Loucy (cell line): ENCODE measurements around the gene IL17RE.
A peak's percentile ranks its signal among the peaks of the same experiment; 100 is the strongest.

Source experiments
- H2AFZ ChIP-seq: fragments of 200-600 bp; sonication (generic); 2 replicates; pipeline ENCODE4 v1.6.0; 2016; ENCODE audit warnings: antibody characterized with exemption, mild to moderate bottlenecking, low read length, moderate library complexity
- H3F3A ChIP-seq: fragments of 200-600 bp; 2 replicates; pipeline ENCODE4 v1.6.0; 2016; ENCODE audit warnings: antibody characterized with exemption, low read depth, mild to moderate bottlenecking
- H3K27me3 ChIP-seq: fragments of 200-600 bp; sonication (generic); 2 replicates; pipeline ENCODE4 v1.6.1; 2014; ENCODE audit warnings: low read length, mild to moderate bottlenecking; ENCODE audit not compliant: insufficient read depth, poor library complexity, severe bottlenecking
- H3K36me3 ChIP-seq: fragments of 200-600 bp; sonication (generic); 2 replicates; pipeline ENCODE4 v1.6.1; 2016; ENCODE audit warnings: low read length; ENCODE audit not compliant: insufficient read depth
- H3K4me1 ChIP-seq: fragments of 200-600 bp; sonication (generic); 2 replicates; pipeline ENCODE4 v1.5.1; 2014; ENCODE audit warnings: low read length, mild to moderate bottlenecking; ENCODE audit not compliant: insufficient read depth, poor library complexity, severe bottlenecking
- H3K4me2 ChIP-seq: fragments of 200-600 bp; sonication (generic); 2 replicates; pipeline ENCODE4 v1.6.0; 2014; ENCODE audit warnings: antibody characterized with exemption, low read length, low read depth, mild to moderate bottlenecking; ENCODE audit not compliant: poor library complexity, severe bottlenecking
- H3K4me3 ChIP-seq: fragments of 200-600 bp; sonication (generic); 2 replicates; pipeline ENCODE4 v1.5.1; 2014; ENCODE audit warnings: low read length, mild to moderate bottlenecking, mixed read lengths; ENCODE audit not compliant: poor library complexity, severe bottlenecking
- H3K79me2 ChIP-seq: fragments of 200-600 bp; sonication (generic); 2 replicates; pipeline ENCODE4 v1.6.1; 2014; ENCODE audit warnings: low read length; ENCODE audit not compliant: insufficient read depth
- H3K9ac ChIP-seq: fragments of 200-600 bp; sonication (generic); 2 replicates; pipeline ENCODE4 v1.6.0; 2014; ENCODE audit warnings: mild to moderate bottlenecking, low read depth, low read length, moderate library complexity; ENCODE audit not compliant: poor library complexity, severe bottlenecking
- H3K9me2 ChIP-seq: fragments of 200-600 bp; sonication (generic); replicated peaks from 2 replicates; pipeline ENCODE4 v1.6.1; 2016; ENCODE audit warnings: low read depth, low read length, mixed read lengths
- H3K9me3 ChIP-seq: fragments of 200-600 bp; sonication (generic); 2 replicates; pipeline ENCODE4 v1.6.1; 2014; ENCODE audit warnings: mild to moderate bottlenecking, antibody characterized with exemption, low read length, low read depth; ENCODE audit not compliant: insufficient read depth
- H4K20me1 ChIP-seq: fragments of 200-600 bp; sonication (generic); 2 replicates; pipeline ENCODE4 v1.6.0; 2014; ENCODE audit warnings: antibody characterized with exemption, low read length, mild to moderate bottlenecking; ENCODE audit not compliant: insufficient read depth, poor library complexity, severe bottlenecking
- CTCF ChIP-seq: fragments of 200-600 bp; sonication (generic); conservative IDR thresholded peaks from 2 replicates; pipeline ENCODE4 v1.5.1; 2014; ENCODE audit warnings: mild to moderate bottlenecking, antibody characterized with exemption, low read length
- EZH2phosphoT487 ChIP-seq: fragments of 200-600 bp; IDR thresholded peaks from 2 replicates; pipeline ENCODE4 v1.6.1; 2018; ENCODE audit warnings: antibody characterized with exemption, mild to moderate bottlenecking, moderate library complexity, borderline replicate concordance

IL17RE gene

GRCh38 chr3:9859530-9860025, 43.1 kb upstream of the IL17RE start:
- Histone ChIP-seq H3K27me3 (no peaks in the 10 kb centered on the region), H3K9ac (no peak overlapping the region)
- TF ChIP-seq CTCF = no peak
- no peak for TF ChIP-seq EZH2phosphoT487

GRCh38 chr3:9861201-9861600, 41.4 kb upstream of the IL17RE start:
- H2AFZ ChIP-seq = peak overlapping the region; percentile 78
- H3K4me1 ChIP-seq = peaks cover 8% of the 10 kb centered on the region
- no peaks in the 10 kb centered on the region for H4K20me1 ChIP-seq
- H3K9me2 ChIP-seq = no peaks in the 10 kb centered on the region
- no peaks in the 10 kb centered on the region for H3K79me2 ChIP-seq
- H3F3A ChIP-seq = no peaks in the 10 kb centered on the region
- no peaks in the 10 kb centered on the region for H3K27me3 ChIP-seq
- peak overlapping the region; percentile 61 for H3K9ac ChIP-seq
- TF ChIP-seq EZH2phosphoT487 (no peak), CTCF (no peak)
- H3K9me3 ChIP-seq = no peaks in the 10 kb centered on the region
- H3K4me3 ChIP-seq = no peak overlapping the region
- H3K36me3 ChIP-seq = no peaks in the 10 kb centered on the region
- peak overlapping the region; percentile 37 for H3K4me2 ChIP-seq

More at GRCh38 chr3:9859530-9860025, 43.1 kb upstream of the IL17RE start:
- Histone ChIP-seq H3K4me2 (no peak overlapping the region), H3K4me3 (no peak overlapping the region), H3K4me1 (peaks cover 8% of the 10 kb centered on the region), H3K9me2 (no peaks in the 10 kb centered on the region), H2AFZ (no peak overlapping the region), H3K36me3 (no peaks in the 10 kb centered on the region), H3K79me2 (no peaks in the 10 kb centered on the region), H3K9me3 (no peaks in the 10 kb centered on the region), H3F3A (no peaks in the 10 kb centered on the region), H4K20me1 (no peaks in the 10 kb centered on the region)

- H4K20me1 ChIP-seq = no peaks in the 10 kb centered on the region
- peak overlapping the region; percentile 78 for H2AFZ ChIP-seq
- no peaks in the 10 kb centered on the region for H3K9me3 ChIP-seq
- peak overlapping the region; percentile 61 for H3K9ac ChIP-seq
- peak overlapping the region; percentile 37 for H3K4me2 ChIP-seq
- TF ChIP-seq EZH2phosphoT487 (no peak), CTCF (no peak)
- H3F3A ChIP-seq = no peaks in the 10 kb centered on the region
- H3K79me2 ChIP-seq = no peaks in the 10 kb centered on the region
- peaks cover 8% of the 10 kb centered on the region for H3K4me1 ChIP-seq
- H3K4me3 ChIP-seq = no peak overlapping the region
- H3K9me2 ChIP-seq = no peaks in the 10 kb centered on the region
- H3K36me3 ChIP-seq = no peaks in the 10 kb centered on the region
- no peaks in the 10 kb centered on the region for H3K27me3 ChIP-seq
These were observed 41.0 kb upstream of the IL17RE start for GRCh38 chr3:9861626-9862130.
